ENCODE measurements around the gene ZFHX3.

- TF ChIP-seq CTCF (IDR thresholded peaks at IDR 0.05; ENCODE audit: extremely low read depth in 1 of 2, insufficient read depth in 1 of 2, low read depth in 1 of 2, low read length in 2 of 2) (no peak), POLR2AphosphoS5 (IDR thresholded peaks at IDR 0.05; ENCODE audit: insufficient read depth, low read depth, low read length) (no peak), POLR2A (IDR thresholded peaks at IDR 0.05; ENCODE audit: low read depth, low read length) (no peak), EZH2 (IDR thresholded peaks at IDR 0.05; ENCODE audit: borderline replicate concordance, low read depth, low read length, severe bottlenecking) (no peak), MAX (IDR thresholded peaks at IDR 0.05; ENCODE audit: insufficient read depth, insufficient read length) (no peak), MYC (IDR thresholded peaks at IDR 0.05; ENCODE audit: low read depth, low read length) (no peak), FOS (IDR thresholded peaks at IDR 0.05; ENCODE audit: borderline replicate concordance, insufficient read depth, low read length) (no peak), JUN (IDR thresholded peaks at IDR 0.05; ENCODE audit: borderline replicate concordance, insufficient read depth, insufficient read length, low read depth) (no peak), GATA2 (IDR thresholded peaks at IDR 0.05; ENCODE audit: insufficient read depth, insufficient read length, low read depth, low read length) (no peak)
Measured at GRCh38 chr16:72905581-72905980, 142.3 kb downstream of the ZFHX3 start.

Data from endothelial cell of umbilical vein (primary cell).